Brain microvascular endothelial cell (primary cell): ENCODE data around the gene CNIH4.

Experiments used
- DNase-seq: peaks from one replicate; pipeline ENCODE4 v3.0.0-alpha.2; 2020
- H3K27ac ChIP-seq: fragments of 250-450 bp; sonication (Bioruptor Pico); 2 replicates; pipeline ENCODE4 v1.5.1; 2020; ENCODE audit warnings: mild to moderate bottlenecking, moderate library complexity
- H3K27me3 ChIP-seq: fragments of 250-450 bp; sonication (Bioruptor Pico); replicated peaks from 2 replicates; pipeline ENCODE4 v1.5.1; 2020; ENCODE audit warnings: mild to moderate bottlenecking
- H3K36me3 ChIP-seq: fragments of 250-450 bp; sonication (Bioruptor Pico); replicated peaks from 2 replicates; pipeline ENCODE4 v1.5.1; 2020; ENCODE audit warnings: mild to moderate bottlenecking
- H3K4me3 ChIP-seq: 2 replicates; pipeline ENCODE4 v1.5.1; 2011; ENCODE audit warnings: low read depth, mild to moderate bottlenecking, control low read depth, low read length, moderate library complexity
- in situ Hi-C: cut with HindIII; loops from 2 replicates; pipeline ENCODE4 v1.10.0; 2017; ENCODE audit warnings: low sequenced_read_pairs, low pct_ligation_motif_present
- TF ChIP-seq, protein P1 (sequence below): IDR thresholded peaks from 2 replicates; pipeline ENCODE4 v1.5.1; 2011; ENCODE audit warnings: low read depth, mild to moderate bottlenecking, moderate library complexity, low read length, control low read depth, inconsistent platforms; ENCODE audit errors: missing control alignments

The CNIH4 gene

DNA sequence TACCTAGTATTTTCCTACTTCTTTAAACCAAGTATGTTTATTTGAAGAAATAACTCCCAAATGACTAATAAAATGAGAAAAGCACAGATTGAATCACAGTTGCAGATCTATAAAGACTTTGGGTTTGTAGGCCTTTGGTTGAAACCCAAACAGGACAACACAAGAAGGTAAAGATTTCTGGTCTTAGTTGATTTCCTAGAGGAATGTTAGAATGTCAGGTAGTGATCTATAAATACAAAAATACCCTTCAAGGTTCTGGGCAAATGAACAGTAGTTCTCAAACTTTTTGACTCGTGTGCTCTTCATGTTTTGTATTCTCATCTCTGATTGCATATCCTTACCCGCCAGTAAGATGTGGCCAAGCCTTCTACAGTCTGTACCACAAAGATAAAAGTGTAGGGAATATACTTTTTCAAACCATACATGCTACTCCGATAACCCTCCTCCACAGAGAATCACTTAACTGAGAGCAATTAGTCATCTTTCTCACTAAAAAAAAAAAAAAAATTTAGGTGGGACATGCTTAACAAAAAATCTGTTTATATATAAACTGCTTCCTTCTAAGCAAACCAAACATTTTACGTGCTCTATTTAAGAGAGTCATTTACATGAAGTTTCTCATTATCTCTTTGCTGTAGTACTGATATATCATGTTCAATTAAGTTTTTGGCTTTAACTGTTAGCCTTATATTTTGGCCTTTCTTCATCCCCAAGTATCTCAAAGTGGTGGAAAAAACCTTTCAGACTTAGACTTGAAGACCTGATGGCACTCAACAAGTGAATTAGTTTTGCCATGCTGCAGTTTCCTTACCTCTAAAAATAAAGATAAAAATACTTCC is 36.0 kb downstream of the CNIH4 start:
- Histone ChIP-seq H3K27me3 (no peaks in the 10 kb centered on the region), H3K27ac (no peak overlapping the region), H3K4me3 (no peak overlapping the region), H3K36me3 (peaks cover 83% of the 10 kb centered on the region)
- no peak for DNase-seq
- in situ Hi-C loops, result no loop called here
- TF ChIP-seq, protein P1, sequence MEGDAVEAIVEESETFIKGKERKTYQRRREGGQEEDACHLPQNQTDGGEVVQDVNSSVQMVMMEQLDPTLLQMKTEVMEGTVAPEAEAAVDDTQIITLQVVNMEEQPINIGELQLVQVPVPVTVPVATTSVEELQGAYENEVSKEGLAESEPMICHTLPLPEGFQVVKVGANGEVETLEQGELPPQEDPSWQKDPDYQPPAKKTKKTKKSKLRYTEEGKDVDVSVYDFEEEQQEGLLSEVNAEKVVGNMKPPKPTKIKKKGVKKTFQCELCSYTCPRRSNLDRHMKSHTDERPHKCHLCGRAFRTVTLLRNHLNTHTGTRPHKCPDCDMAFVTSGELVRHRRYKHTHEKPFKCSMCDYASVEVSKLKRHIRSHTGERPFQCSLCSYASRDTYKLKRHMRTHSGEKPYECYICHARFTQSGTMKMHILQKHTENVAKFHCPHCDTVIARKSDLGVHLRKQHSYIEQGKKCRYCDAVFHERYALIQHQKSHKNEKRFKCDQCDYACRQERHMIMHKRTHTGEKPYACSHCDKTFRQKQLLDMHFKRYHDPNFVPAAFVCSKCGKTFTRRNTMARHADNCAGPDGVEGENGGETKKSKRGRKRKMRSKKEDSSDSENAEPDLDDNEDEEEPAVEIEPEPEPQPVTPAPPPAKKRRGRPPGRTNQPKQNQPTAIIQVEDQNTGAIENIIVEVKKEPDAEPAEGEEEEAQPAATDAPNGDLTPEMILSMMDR, result no peak

DNA sequence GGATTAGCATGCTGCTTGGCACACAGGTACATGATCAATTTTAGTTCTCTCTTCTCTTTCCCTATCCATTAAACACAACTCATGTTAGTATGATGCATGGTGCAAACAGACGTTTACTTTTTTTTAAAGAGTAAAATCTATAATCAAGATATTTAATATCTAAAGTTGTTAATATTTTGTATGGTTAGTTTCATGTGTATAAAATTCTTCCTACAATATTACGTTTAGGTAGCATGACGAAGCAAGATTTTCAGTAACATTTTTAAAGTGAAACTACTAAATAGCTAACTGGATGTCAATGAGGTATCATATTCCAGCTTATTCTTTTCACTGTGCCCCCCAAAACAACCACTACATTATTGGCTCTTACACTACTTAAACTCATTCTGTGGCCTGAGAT is 36.6 kb downstream of the CNIH4 start:
- no peak for DNase-seq
- H3K27ac ChIP-seq, result no peak overlapping the region
- in situ Hi-C loops, result no loop called here
- H3K27me3 ChIP-seq, result no peaks in the 10 kb centered on the region
- TF ChIP-seq, protein P1, result no peak
- H3K36me3 ChIP-seq, result peaks cover 76% of the 10 kb centered on the region
- no peak overlapping the region for H3K4me3 ChIP-seq

DNA sequence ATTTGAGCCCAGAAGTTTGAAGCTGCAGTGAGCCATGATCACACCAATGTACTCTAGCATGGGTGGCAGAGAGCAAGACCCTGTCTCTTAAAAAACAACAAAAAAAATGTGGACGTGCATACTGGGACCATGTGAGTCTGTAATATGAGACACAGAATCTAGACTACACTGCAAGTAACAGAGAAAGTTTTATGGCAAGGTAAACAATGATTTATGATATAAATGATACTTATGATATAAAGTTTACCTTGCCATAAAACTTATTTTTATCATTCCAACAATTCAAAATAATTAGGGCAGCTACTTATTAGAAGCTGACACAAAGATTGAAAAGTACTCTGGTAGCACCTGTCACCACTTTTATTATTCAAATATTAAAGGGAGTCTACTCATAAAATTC is 43.2 kb downstream of the CNIH4 start:
- in situ Hi-C loops, result no loop called here
- H3K27me3 ChIP-seq, result no peaks in the 10 kb centered on the region
- TF ChIP-seq, protein P1, result no peak
- no peak overlapping the region for H3K4me3 ChIP-seq
- peaks cover 63% of the 10 kb centered on the region for H3K36me3 ChIP-seq
- no peak overlapping the region for H3K27ac ChIP-seq
- DNase-seq, result no peak

DNA sequence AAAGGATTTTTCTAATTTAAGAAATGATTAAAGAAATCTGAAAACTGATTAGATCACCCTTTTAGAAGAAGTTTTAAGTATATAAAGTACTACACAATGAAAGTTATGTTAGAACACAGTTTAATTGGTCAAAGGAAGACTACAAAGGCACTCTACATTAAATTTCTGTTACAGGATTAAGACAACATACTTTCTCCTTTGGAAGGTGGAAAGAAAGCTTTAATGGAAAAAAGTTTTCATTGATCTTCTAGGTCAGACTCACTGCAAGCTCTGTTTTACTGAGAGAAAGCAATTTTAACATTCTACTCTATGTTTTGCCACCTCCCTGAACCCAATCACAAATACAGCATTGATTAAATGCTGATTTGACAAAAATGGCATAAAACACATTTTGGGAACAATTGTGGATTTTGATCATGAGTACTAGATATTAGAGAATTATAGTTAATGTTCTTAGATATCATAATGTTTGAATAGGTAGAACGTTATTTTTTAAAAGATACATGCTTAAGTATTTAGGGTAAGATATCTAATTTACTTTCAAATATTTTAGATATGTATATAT is 45.9 kb downstream of the CNIH4 start:
- TF ChIP-seq, protein P1, result no peak
- in situ Hi-C loops, result no loop called here
- H3K36me3 ChIP-seq, result peaks cover 60% of the 10 kb centered on the region
- H3K27me3 ChIP-seq, result no peaks in the 10 kb centered on the region
- no peak for DNase-seq
- H3K27ac ChIP-seq, result no peak overlapping the region
- H3K4me3 ChIP-seq, result no peak overlapping the region

DNA sequence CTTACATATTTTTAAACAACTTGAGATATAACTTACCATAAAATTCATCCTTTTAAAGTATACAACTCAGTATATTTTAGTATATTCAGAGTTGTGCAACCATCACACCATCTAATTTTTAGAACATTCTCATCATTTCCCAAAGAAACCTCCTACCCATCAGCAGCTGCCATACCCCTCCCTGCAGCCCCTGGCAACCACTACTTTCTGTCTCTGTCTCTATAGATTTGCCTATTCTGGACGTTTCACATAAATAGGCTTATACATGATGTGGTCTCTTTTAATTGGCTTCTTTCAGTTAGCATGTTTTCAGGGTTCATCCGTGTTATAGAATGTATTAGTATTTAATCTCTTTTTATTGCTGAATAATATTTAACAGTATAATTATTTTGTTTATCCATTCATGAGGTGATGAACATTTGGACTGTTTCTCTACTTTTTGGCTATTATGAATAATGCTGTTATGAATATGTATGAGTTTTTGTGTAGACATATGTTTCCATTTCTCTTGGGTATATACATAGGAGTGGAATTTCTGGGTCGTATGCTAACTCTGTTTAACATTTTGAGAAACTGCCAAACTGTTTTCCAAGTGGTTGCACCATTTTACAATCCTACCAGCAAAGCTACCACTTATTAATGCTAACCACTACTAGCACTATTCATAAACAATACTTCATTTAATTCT is 48.4 kb downstream of the CNIH4 start:
- H3K27ac ChIP-seq, result no peak overlapping the region
- no peak overlapping the region for H3K4me3 ChIP-seq
- peaks cover 61% of the 10 kb centered on the region for H3K36me3 ChIP-seq
- no peak for DNase-seq
- no peaks in the 10 kb centered on the region for H3K27me3 ChIP-seq
- TF ChIP-seq, protein P1, result no peak
- in situ Hi-C loops, result no loop called here
